GM23338 (cell line): ENCODE results near the gene CTRB1. TPM values are rescaled to one million over a fixed set of nuclear protein-coding genes. Genes with fewer than 3 reads are reported as not detected.
A peak's percentile ranks its signal among the peaks of the same experiment; 100 is the strongest.

Experiments used
- ATAC-seq: fragments of 200-7000 bp; cut with Tn5 transposase; 3 replicates; pipeline ENCODE4 v1.9.1; 2020
- DNase-seq: peaks from one replicate; pipeline ENCODE4 v3.0.0-alpha.2; 2015; ENCODE audit warnings: low spot score
- H2AFZ ChIP-seq: fragments of 200-600 bp; sonication (generic); 2 replicates; pipeline ENCODE4 v1.8.0; 2016; ENCODE audit warnings: antibody characterized with exemption, mild to moderate bottlenecking, moderate library complexity
- H3F3A ChIP-seq: fragments of 200-600 bp; sonication (generic); replicated peaks from 2 replicates; pipeline ENCODE4 v1.8.0; 2017; ENCODE audit warnings: antibody characterized with exemption, mixed run types, low read depth
- H3K27ac ChIP-seq: fragments of 200-600 bp; sonication (generic); 2 replicates; pipeline ENCODE4 v1.6.1; 2016; ENCODE audit warnings: low read depth
- H3K27me3 ChIP-seq: fragments of 200-600 bp; sonication (generic); 2 replicates; pipeline ENCODE4 v1.8.0; 2016; ENCODE audit warnings: mild to moderate bottlenecking, mixed run types, moderate library complexity; ENCODE audit not compliant: insufficient read depth
- H3K36me3 ChIP-seq: fragments of 200-600 bp; sonication (generic); 2 replicates; pipeline ENCODE4 v1.8.0; 2016; ENCODE audit warnings: mild to moderate bottlenecking; ENCODE audit not compliant: insufficient read depth
- H3K4me1 ChIP-seq: fragments of 200-600 bp; sonication (generic); 2 replicates; pipeline ENCODE4 v1.8.0; 2016; ENCODE audit warnings: mild to moderate bottlenecking, moderate library complexity; ENCODE audit not compliant: insufficient read depth
- H3K4me2 ChIP-seq: fragments of 200-600 bp; sonication (generic); 2 replicates; pipeline ENCODE4 v1.7.1; 2017; ENCODE audit warnings: mixed run types
- H3K4me3 ChIP-seq: fragments of 200-600 bp; sonication (generic); 2 replicates; pipeline ENCODE4 v1.6.1; 2016; ENCODE audit warnings: mixed run types
- H3K79me2 ChIP-seq: fragments of 200-600 bp; sonication (generic); replicated peaks from 2 replicates; pipeline ENCODE4 v1.8.0; 2017; ENCODE audit warnings: mild to moderate bottlenecking; ENCODE audit not compliant: insufficient read depth
- H3K9me2 ChIP-seq: fragments of 200-600 bp; sonication (generic); 2 replicates; pipeline ENCODE4 v1.8.0; 2017; ENCODE audit not compliant: insufficient read depth
- H4K20me1 ChIP-seq: fragments of 200-600 bp; sonication (generic); replicated peaks from 2 replicates; pipeline ENCODE4 v1.8.0; 2017; ENCODE audit warnings: mild to moderate bottlenecking; ENCODE audit not compliant: insufficient read depth
- H3K27ac Mint-ChIP-seq: 2 replicates; pipeline ENCODE4 v1.8.0; 2020; ENCODE audit warnings: inconsistent platforms, mild to moderate bottlenecking, moderate library complexity, mixed read lengths
- H3K27me3 Mint-ChIP-seq: 3 replicates; pipeline ENCODE4 v1.8.0; 2022; ENCODE audit warnings: low read depth, mild to moderate bottlenecking, moderate library complexity, mixed read lengths, inconsistent platforms; ENCODE audit not compliant: insufficient read depth, poor library complexity
- H3K36me3 Mint-ChIP-seq: 3 replicates; pipeline ENCODE4 v1.8.0; 2021; ENCODE audit warnings: low read depth, mild to moderate bottlenecking, inconsistent platforms, moderate library complexity, mixed read lengths
- H3K4me1 Mint-ChIP-seq: 3 replicates; pipeline ENCODE4 v1.8.0; 2020; ENCODE audit warnings: mild to moderate bottlenecking, inconsistent platforms, mixed read lengths
- H3K4me3 Mint-ChIP-seq: 3 replicates; pipeline ENCODE4 v1.8.0; 2021; ENCODE audit warnings: moderate library complexity, mild to moderate bottlenecking, inconsistent platforms, mixed read lengths
- H3K9me3 Mint-ChIP-seq: 3 replicates; pipeline ENCODE4 v1.8.0; 2020; ENCODE audit warnings: moderate library complexity, mild to moderate bottlenecking, inconsistent platforms, mixed read lengths
- CREB1 ChIP-seq: fragments of 250-450 bp; sonication (Bioruptor Pico); IDR thresholded peaks from 2 replicates; pipeline ENCODE4 v1.5.0; 2020; ENCODE audit warnings: low read depth, mild to moderate bottlenecking, moderate library complexity
- EZH2 ChIP-seq: fragments of 200-600 bp; sonication (generic); IDR thresholded peaks from one replicate; pipeline ENCODE4 v1.8.0; 2017; ENCODE audit warnings: antibody characterized with exemption, mild to moderate bottlenecking, low read depth; ENCODE audit not compliant: unreplicated experiment
- NANOG ChIP-seq: IDR thresholded peaks from 2 replicates; pipeline ENCODE4 v1.6.1; 2016; ENCODE audit warnings: antibody characterized with exemption, borderline replicate concordance
- POLR2AphosphoS5 ChIP-seq: IDR thresholded peaks from 2 replicates; pipeline ENCODE4 v1.6.1; 2016; ENCODE audit warnings: antibody characterized with exemption, low read depth
- STAT1 ChIP-seq: IDR thresholded peaks from one replicate; pipeline ENCODE4 v1.6.1; 2016; ENCODE audit warnings: antibody characterized with exemption; ENCODE audit not compliant: unreplicated experiment
- polyA plus RNA-seq: library from polyadenylated mRNA; unstranded; fragments of >200 nt; fragmentation: Nextera tagmentation; extraction: Ambion mirVana; gene quantifications from 2 replicates; pipeline ENCODE4 v1.2.1, GENCODE V29; 2016
- total RNA-seq: library from RNA; depleted of rRNA; stranded (reverse); fragments of >200 nt; shearing (Covaris generic); gene quantifications from 2 replicates; pipeline ENCODE4 v1.2.3, GENCODE V29; 2014
- TF ChIP-seq, protein P1 (sequence below): IDR thresholded peaks from one replicate; pipeline ENCODE4 v1.6.1; 2018; ENCODE audit warnings: antibody characterized with exemption; ENCODE audit not compliant: unreplicated experiment
- TF ChIP-seq, protein P2 (sequence below): fragments of 250-450 bp; sonication (Bioruptor Pico); IDR thresholded peaks from 2 replicates; pipeline ENCODE4 v1.5.0; 2020; ENCODE audit warnings: mild to moderate bottlenecking, moderate library complexity

The CTRB1 gene
- total and polyA plus RNA-seq, 2 experiments from 2014 or later: not detected

DNA sequence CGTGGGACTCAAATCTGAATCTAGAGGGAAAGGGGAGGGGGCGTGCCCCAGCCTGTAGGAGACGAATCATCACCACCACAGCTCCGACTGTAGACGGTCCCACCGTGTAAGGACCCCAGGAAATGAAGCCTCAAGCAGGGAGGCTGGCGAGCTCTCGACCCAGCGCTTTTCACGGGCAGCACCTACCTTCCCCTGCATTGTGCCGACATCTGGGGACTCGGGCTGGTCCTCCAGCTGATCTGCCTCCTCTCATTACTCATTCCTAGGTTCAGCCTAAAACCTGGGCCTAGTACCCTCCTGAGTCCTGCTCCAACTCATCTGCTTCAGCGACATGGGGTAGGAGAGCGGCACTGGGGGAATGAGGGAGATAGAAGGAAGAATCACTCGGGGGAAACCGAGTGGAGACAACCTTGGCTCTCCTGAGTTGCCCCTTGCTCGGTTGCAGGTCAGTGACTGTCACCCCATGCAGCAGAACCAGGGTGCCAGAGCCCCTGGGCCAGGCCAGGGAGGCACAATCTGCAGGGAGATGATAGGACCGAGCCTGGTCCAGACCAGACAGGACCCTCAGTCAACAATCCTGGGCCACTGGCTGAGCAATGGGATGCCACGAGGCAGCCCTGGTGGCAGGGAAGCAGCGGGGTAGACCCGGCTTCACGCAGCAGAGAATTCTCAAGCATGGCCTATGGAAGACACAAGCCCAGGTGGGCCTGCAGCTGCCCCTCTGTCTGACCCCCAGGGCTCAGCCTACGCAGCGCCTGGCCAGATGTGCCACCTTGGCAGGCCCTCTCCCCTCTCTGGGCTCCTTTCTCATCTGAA is 33.5 kb downstream of the CTRB1 start:
- H3K36me3 Mint-ChIP-seq: no peaks in the 10 kb centered on the region; the same call in 2 of the 3 replicates
- Histone ChIP-seq H3K79me2 (peaks cover 80% of the 10 kb centered on the region), H3K27ac (peak overlapping the region; percentile 100), H3K27me3 (no peaks in the 10 kb centered on the region), H3K4me3 (peak overlapping the region; percentile 58), H3K4me1 (peaks cover 72% of the 10 kb centered on the region), H3K36me3 (no peaks in the 10 kb centered on the region), H3F3A (peaks cover 31% of the 10 kb centered on the region), H4K20me1 (peaks cover 39% of the 10 kb centered on the region), H2AFZ (no peak overlapping the region), H3K9me2 (no peaks in the 10 kb centered on the region), H3K4me2 (peak overlapping the region; percentile 90)
- H3K9me3 Mint-ChIP-seq: no peaks in the 10 kb centered on the region
- no peak for TF ChIP-seq STAT1
- TF ChIP-seq POLR2AphosphoS5: peak; percentile 5; the same call in 1 of the 2 replicates
- peak; percentile 0; the same call in 2 of the 3 replicates for ATAC-seq
- H3K27ac Mint-ChIP-seq: peak overlapping the region; percentile 97
- peaks cover 77% of the 10 kb centered on the region for H3K4me1 Mint-ChIP-seq
- DNase-seq: no peak
- H3K4me3 Mint-ChIP-seq: peak overlapping the region; percentile 62
- peaks cover 38% of the 10 kb centered on the region for H3K27me3 Mint-ChIP-seq

DNA sequence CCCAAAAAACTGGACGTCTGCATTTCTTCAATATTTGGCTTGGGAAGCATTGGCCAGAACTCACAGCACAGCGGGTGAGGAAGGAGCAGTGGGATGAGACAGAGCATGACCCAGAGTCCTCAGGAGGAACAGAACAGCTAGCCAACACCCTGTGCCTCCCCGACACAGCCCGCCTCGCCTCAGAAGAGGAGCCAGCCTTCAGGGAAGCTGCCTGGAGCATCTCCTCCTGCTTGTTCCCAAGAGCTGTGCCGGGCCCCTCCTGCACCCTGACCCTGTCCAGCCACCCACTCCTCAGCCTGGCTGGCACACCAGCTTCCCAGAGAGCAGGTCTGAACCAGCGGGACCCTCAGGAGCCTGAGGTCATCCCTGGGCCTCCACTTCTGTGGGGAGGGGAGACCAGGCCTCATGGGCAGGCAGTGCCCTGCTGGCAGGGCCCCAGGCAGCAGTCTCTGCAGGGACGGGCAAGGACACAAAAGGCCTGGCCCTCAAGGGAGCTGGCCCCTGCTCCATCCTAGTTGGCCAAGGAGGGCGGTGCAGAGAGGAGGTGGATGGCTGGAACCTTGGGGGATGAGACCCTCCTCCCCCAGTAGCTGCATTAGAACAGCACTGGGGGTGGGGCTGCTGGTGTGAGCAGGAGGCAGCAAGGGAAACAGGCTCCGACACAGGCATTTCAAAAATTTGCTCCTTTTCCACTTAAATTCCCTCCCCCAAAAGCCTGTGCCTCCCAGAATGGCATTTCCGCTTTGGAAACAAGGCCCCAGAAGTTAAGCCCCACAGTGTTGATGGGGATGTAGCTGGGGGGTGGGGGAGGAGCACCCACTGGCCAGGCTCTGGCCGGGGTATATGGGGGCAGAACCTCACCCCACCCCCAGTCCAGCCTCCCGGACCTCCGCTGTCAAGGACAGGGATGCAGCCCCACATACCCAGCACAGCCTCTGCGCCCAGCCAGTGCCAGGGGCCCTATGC is 34.4 kb downstream of the CTRB1 start:
- DNase-seq (peak; percentile 99), ATAC-seq (peak; percentile 32)
- Mint-ChIP-seq H3K36me3 (no peaks in the 10 kb centered on the region), H3K4me3 (peak overlapping the region; percentile 62), H3K4me1 (peaks cover 77% of the 10 kb centered on the region), H3K9me3 (no peaks in the 10 kb centered on the region), H3K27me3 (peaks cover 31% of the 10 kb centered on the region), H3K27ac (peak overlapping the region; percentile 97)
- no peak overlapping the region for H2AFZ ChIP-seq
- H3K4me2 ChIP-seq: peak overlapping the region; percentile 90
- peak overlapping the region; percentile 58 for H3K4me3 ChIP-seq
- H3F3A ChIP-seq: peaks cover 31% of the 10 kb centered on the region
- H3K79me2 ChIP-seq: peaks cover 80% of the 10 kb centered on the region
- H3K4me1 ChIP-seq: peaks cover 74% of the 10 kb centered on the region
- no peaks in the 10 kb centered on the region for H3K36me3 ChIP-seq
- peak overlapping the region; percentile 100 for H3K27ac ChIP-seq
- H3K9me2 ChIP-seq: no peaks in the 10 kb centered on the region
- no peaks in the 10 kb centered on the region for H3K27me3 ChIP-seq
- H4K20me1 ChIP-seq: peaks cover 38% of the 10 kb centered on the region
- TF ChIP-seq NANOG (peak; percentile 79; the same call in 1 of the 2 replicates), EZH2 (no peak), CREB1 (CRISPR knock-in tag) (peak; percentile 56; the same call in 1 of the 2 replicates)
- TF ChIP-seq, protein P1, sequence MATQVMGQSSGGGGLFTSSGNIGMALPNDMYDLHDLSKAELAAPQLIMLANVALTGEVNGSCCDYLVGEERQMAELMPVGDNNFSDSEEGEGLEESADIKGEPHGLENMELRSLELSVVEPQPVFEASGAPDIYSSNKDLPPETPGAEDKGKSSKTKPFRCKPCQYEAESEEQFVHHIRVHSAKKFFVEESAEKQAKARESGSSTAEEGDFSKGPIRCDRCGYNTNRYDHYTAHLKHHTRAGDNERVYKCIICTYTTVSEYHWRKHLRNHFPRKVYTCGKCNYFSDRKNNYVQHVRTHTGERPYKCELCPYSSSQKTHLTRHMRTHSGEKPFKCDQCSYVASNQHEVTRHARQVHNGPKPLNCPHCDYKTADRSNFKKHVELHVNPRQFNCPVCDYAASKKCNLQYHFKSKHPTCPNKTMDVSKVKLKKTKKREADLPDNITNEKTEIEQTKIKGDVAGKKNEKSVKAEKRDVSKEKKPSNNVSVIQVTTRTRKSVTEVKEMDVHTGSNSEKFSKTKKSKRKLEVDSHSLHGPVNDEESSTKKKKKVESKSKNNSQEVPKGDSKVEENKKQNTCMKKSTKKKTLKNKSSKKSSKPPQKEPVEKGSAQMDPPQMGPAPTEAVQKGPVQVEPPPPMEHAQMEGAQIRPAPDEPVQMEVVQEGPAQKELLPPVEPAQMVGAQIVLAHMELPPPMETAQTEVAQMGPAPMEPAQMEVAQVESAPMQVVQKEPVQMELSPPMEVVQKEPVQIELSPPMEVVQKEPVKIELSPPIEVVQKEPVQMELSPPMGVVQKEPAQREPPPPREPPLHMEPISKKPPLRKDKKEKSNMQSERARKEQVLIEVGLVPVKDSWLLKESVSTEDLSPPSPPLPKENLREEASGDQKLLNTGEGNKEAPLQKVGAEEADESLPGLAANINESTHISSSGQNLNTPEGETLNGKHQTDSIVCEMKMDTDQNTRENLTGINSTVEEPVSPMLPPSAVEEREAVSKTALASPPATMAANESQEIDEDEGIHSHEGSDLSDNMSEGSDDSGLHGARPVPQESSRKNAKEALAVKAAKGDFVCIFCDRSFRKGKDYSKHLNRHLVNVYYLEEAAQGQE: no peak
- TF ChIP-seq, protein P2, sequence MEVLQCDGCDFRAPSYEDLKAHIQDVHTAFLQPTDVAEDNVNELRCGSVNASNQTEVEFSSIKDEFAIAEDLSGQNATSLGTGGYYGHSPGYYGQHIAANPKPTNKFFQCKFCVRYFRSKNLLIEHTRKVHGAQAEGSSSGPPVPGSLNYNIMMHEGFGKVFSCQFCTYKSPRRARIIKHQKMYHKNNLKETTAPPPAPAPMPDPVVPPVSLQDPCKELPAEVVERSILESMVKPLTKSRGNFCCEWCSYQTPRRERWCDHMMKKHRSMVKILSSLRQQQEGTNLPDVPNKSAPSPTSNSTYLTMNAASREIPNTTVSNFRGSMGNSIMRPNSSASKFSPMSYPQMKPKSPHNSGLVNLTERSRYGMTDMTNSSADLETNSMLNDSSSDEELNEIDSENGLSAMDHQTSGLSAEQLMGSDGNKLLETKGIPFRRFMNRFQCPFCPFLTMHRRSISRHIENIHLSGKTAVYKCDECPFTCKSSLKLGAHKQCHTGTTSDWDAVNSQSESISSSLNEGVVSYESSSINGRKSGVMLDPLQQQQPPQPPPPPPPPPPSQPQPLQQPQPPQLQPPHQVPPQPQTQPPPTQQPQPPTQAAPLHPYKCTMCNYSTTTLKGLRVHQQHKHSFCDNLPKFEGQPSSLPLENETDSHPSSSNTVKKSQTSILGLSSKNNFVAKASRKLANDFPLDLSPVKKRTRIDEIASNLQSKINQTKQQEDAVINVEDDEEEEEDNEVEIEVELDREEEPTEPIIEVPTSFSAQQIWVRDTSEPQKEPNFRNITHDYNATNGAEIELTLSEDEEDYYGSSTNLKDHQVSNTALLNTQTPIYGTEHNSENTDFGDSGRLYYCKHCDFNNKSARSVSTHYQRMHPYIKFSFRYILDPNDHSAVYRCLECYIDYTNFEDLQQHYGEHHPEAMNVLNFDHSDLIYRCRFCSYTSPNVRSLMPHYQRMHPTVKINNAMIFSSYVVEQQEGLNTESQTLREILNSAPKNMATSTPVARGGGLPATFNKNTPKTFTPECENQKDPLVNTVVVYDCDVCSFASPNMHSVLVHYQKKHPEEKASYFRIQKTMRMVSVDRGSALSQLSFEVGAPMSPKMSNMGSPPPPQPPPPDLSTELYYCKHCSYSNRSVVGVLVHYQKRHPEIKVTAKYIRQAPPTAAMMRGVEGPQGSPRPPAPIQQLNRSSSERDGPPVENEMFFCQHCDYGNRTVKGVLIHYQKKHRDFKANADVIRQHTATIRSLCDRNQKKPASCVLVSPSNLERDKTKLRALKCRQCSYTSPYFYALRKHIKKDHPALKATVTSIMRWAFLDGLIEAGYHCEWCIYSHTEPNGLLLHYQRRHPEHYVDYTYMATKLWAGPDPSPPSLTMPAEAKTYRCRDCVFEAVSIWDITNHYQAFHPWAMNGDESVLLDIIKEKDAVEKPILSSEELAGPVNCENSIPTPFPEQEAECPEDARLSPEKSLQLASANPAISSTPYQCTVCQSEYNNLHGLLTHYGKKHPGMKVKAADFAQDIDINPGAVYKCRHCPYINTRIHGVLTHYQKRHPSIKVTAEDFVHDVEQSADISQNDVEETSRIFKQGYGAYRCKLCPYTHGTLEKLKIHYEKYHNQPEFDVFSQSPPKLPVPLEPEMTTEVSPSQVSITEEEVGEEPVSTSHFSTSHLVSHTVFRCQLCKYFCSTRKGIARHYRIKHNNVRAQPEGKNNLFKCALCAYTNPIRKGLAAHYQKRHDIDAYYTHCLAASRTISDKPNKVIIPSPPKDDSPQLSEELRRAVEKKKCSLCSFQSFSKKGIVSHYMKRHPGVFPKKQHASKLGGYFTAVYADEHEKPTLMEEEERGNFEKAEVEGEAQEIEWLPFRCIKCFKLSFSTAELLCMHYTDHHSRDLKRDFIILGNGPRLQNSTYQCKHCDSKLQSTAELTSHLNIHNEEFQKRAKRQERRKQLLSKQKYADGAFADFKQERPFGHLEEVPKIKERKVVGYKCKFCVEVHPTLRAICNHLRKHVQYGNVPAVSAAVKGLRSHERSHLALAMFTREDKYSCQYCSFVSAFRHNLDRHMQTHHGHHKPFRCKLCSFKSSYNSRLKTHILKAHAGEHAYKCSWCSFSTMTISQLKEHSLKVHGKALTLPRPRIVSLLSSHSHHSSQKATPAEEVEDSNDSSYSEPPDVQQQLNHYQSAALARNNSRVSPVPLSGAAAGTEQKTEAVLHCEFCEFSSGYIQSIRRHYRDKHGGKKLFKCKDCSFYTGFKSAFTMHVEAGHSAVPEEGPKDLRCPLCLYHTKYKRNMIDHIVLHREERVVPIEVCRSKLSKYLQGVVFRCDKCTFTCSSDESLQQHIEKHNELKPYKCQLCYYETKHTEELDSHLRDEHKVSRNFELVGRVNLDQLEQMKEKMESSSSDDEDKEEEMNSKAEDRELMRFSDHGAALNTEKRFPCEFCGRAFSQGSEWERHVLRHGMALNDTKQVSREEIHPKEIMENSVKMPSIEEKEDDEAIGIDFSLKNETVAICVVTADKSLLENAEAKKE (CRISPR knock-in tag): peak; percentile 98
